H7 (cell line): ENCODE data around the gene FAM13A. TPM values are rescaled to one million over a fixed set of nuclear protein-coding genes. Genes with fewer than 3 reads are reported as not detected.
"Not testable (repeated sequence)": the region's sequence is repeated elsewhere in the genome, so short reads cannot be mapped to it uniquely, and the experiment has no call there.

ENCODE experiments used
- DNase-seq: peaks from one replicate; pipeline ENCODE4 v3.0.0; 2012
- H3K27me3 ChIP-seq: 2 replicates; pipeline ENCODE4 v1.6.0; 2011; ENCODE audit warnings: mild to moderate bottlenecking, low read length; ENCODE audit not compliant: control insufficient read depth, insufficient read depth
- H3K36me3 ChIP-seq: replicated peaks from 2 replicates; pipeline ENCODE4 v1.5.1; 2011; ENCODE audit warnings: low read length; ENCODE audit not compliant: control insufficient read depth, insufficient read depth
- H3K4me3 ChIP-seq: 2 replicates; pipeline ENCODE4 v1.5.1; 2011; ENCODE audit warnings: low read depth, mild to moderate bottlenecking, control low read depth, low read length, moderate library complexity; ENCODE audit not compliant: insufficient read depth
- total RNA-seq: library from RNA; depleted of rRNA; stranded (reverse); fragments of >200 nt; shearing (Covaris generic); gene quantifications from 2 replicates; pipeline ENCODE4 v1.2.3, GENCODE V29; 2014

The FAM13A gene
- total RNA-seq, 1 experiment from 2014 or later = 7.1 TPM

- Histone ChIP-seq H3K36me3 (no peaks in the 10 kb centered on the region), H3K4me3 (no peak overlapping the region), H3K27me3 (no peaks in the 10 kb centered on the region)
- DNase-seq = no peak
These were observed 159.2 kb downstream of the FAM13A start for GRCh38 chr4:88897752-88898151.

DNA sequence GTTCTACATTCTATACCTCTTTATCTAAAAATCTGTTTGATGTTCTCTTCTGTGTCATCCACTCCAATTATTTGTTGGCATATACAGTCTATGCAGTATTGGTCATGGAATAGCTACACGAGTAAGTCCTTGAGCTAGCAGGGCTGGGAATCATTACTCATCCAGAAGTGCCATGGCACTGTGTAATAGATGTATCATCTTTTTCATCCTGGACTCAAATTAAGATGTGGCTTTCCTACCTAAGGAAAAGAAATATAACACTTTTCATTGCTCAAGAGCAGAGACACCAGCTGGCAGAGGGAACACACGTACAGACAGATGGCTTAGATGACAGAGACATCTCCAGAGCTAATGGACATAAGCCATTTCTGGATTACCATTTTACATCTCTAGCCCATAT lies 159.8 kb downstream of the FAM13A start:
- Histone ChIP-seq H3K36me3 (no peaks in the 10 kb centered on the region), H3K27me3 (no peaks in the 10 kb centered on the region), H3K4me3 (no peak overlapping the region)
- DNase-seq = no peak

- no peak for DNase-seq
- H3K36me3 ChIP-seq = no peaks in the 10 kb centered on the region
- H3K27me3 ChIP-seq = no peaks in the 10 kb centered on the region
- no peak overlapping the region for H3K4me3 ChIP-seq
These were observed 163.0 kb downstream of the FAM13A start for GRCh38 chr4:88893961-88894360.

DNA sequence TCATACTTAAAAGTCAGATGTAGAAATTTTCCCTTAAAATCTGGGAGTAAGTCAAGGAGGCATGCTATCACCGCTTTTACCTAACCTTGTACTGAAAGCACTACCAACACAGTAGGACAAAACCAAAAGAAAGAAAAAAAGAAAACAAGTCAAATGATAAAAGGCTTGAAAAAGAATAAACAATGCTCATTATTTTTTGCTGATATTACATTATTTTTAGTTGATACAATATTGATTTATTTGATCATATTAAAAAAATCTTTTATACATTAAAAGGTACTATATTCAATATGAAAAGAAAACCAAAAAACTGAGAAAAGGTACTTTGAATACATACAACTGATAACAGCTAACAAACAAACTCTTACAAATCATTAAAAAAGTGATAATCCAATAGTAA lies 164.3 kb downstream of the FAM13A start:
- no peak for DNase-seq
- Histone ChIP-seq H3K4me3 (no peak overlapping the region), H3K36me3 (no peaks in the 10 kb centered on the region), H3K27me3 (no peaks in the 10 kb centered on the region)

DNA sequence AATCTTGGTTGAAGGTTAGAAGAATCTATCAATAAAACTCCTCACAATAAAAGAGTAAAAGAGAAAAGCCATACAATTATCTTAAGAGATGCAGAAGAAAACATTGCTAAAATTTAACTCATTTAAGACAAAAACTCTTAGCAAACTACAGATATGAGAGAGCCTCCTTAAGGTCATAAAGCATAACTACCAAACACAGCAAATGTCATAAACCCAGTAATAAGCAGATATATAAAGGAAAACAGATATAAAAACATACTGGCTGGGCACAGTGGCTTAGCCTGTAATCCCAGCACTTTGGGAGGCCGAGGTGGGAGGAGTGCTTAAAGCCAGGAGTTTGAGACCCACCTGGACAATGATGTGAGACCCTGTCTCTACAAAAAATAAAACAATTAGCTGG lies 165.3 kb downstream of the FAM13A start:
- Histone ChIP-seq H3K36me3 (no peaks in the 10 kb centered on the region), H3K27me3 (no peaks in the 10 kb centered on the region), H3K4me3 (no peak overlapping the region)
- DNase-seq = no peak

DNA sequence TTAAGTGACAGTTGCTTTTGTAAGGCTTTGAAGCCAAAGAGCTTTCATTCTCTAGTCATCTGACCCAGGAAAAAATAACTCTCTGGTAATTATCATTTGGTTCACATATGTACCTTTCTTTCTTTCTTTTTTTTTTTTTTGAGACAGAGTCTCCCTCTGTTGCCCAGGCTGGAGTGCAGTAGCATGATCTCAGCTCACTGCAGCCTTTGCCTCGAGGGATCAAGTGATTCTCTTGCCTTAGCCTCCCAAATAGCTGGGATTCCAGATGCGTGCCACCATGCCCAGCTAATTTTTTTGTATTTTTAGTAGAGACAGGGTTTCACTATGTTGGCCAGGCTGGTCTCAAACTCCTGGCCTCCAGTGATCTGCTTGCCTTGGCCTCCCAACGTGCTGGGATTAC lies 169.6 kb downstream of the FAM13A start:
- not testable (repeated sequence) for H3K27me3 ChIP-seq, H3K4me3 ChIP-seq, H3K36me3 ChIP-seq, DNase-seq

- DNase-seq = no peak
- Histone ChIP-seq H3K4me3 (no peak overlapping the region), H3K27me3 (no peaks in the 10 kb centered on the region), H3K36me3 (no peaks in the 10 kb centered on the region)
These were observed 175.8 kb downstream of the FAM13A start for GRCh38 chr4:88881227-88881569.

GRCh38 chr4:88880501-88881226 lies 176.3 kb downstream of the FAM13A start:
- DNase-seq = no peak
- Histone ChIP-seq H3K4me3 (no peak overlapping the region), H3K27me3 (no peaks in the 10 kb centered on the region), H3K36me3 (no peaks in the 10 kb centered on the region)

DNA sequence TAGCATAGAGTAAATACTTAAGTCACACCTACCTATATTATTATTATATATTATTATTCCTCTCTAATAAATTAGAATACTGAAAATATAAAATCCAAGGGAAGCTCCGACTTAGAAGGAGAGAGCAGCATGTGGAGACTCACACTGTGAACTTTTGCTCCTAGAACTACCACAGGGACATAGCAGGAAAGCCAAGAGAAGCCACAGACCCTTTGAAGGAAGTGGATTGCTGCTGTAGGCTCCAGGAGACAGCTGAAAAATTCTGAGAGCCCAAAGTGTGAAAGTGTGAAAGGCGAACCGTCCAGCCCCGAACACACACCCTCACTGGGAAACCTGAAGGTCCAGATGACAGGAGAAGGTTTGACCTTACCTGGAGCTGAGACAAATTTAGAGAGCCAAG lies 177.0 kb downstream of the FAM13A start:
- DNase-seq = no peak
- no peaks in the 10 kb centered on the region for H3K36me3 ChIP-seq
- no peak overlapping the region for H3K4me3 ChIP-seq
- H3K27me3 ChIP-seq = no peaks in the 10 kb centered on the region

GRCh38 chr4:88878642-88879041 lies 178.3 kb downstream of the FAM13A start:
- DNase-seq = no peak
- H3K27me3 ChIP-seq = no peaks in the 10 kb centered on the region
- no peak overlapping the region for H3K4me3 ChIP-seq
- H3K36me3 ChIP-seq = no peaks in the 10 kb centered on the region

GRCh38 chr4:88870428-88870827 lies 186.6 kb downstream of the FAM13A start:
- DNase-seq = no peak
- no peak overlapping the region for H3K4me3 ChIP-seq
- H3K27me3 ChIP-seq = no peaks in the 10 kb centered on the region
- no peaks in the 10 kb centered on the region for H3K36me3 ChIP-seq

GRCh38 chr4:88868510-88868909 lies 188.5 kb downstream of the FAM13A start:
- DNase-seq = no peak

GRCh38 chr4:88866862-88867550 lies 190.0 kb downstream of the FAM13A start:
- no peak overlapping the region for H3K4me3 ChIP-seq
- no peaks in the 10 kb centered on the region for H3K27me3 ChIP-seq
- no peak for DNase-seq
- no peaks in the 10 kb centered on the region for H3K36me3 ChIP-seq

More at GRCh38 chr4:88868510-88868909, 188.5 kb downstream of the FAM13A start:
- Histone ChIP-seq H3K4me3 (no peak overlapping the region), H3K27me3 (no peaks in the 10 kb centered on the region), H3K36me3 (no peaks in the 10 kb centered on the region)

GRCh38 chr4:88865466-88865865 lies 191.5 kb downstream of the FAM13A start:
- no peak overlapping the region for H3K4me3 ChIP-seq
- no peak for DNase-seq
- no peaks in the 10 kb centered on the region for H3K36me3 ChIP-seq

GRCh38 chr4:88865046-88865445 lies 191.9 kb downstream of the FAM13A start:
- H3K36me3 ChIP-seq = no peaks in the 10 kb centered on the region
- H3K4me3 ChIP-seq = no peak overlapping the region

More at GRCh38 chr4:88865466-88865865, 191.5 kb downstream of the FAM13A start:
- H3K27me3 ChIP-seq = no peaks in the 10 kb centered on the region

More at GRCh38 chr4:88865046-88865445, 191.9 kb downstream of the FAM13A start:
- H3K27me3 ChIP-seq = no peaks in the 10 kb centered on the region
- no peak for DNase-seq
